Measurements from ENCODE around the gene SSX2IP.
"Not testable (repeated sequence)": the region's sequence is repeated elsewhere in the genome, so short reads cannot be mapped to it uniquely, and the experiment has no call there.

SSX2IP gene, protein sequence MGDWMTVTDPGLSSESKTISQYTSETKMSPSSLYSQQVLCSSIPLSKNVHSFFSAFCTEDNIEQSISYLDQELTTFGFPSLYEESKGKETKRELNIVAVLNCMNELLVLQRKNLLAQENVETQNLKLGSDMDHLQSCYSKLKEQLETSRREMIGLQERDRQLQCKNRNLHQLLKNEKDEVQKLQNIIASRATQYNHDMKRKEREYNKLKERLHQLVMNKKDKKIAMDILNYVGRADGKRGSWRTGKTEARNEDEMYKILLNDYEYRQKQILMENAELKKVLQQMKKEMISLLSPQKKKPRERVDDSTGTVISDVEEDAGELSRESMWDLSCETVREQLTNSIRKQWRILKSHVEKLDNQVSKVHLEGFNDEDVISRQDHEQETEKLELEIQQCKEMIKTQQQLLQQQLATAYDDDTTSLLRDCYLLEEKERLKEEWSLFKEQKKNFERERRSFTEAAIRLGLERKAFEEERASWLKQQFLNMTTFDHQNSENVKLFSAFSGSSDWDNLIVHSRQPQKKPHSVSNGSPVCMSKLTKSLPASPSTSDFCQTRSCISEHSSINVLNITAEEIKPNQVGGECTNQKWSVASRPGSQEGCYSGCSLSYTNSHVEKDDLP

DNA sequence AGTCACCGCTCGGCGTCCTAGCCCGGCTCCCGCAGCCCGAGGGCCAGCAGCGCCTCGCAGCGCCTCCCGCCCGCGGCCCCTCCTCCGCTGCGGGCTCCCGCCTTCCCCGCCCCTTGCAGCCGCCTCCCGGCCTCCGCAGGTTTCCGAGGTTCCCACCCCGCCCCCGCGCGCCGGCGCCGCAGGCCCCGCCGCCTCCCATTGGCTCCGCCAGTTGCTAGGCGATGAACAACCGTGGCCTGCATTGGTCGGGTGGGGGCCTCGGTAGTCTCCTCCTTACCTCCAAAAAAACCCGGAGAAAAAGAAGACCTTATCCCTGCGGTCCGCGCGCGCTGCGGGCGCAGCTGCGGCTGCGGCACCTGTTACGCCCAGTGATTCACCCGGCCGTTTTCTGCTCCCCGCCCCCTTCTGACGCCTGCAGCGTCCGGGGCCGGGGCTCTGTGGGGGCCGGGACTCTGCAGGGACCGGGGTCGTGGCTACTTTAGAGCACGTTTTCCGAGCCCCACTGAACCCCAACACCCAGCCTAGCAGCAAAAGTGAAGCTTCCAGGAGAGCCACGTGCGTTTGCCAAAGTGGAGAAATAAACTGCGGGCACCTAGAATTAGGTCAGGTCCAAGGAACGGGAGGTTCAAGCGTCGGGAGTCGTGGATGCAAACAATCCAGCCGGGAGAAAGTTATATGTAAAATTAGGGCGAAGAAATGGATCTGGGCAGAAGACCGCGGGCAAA is at the start of gene SSX2IP:
Gene SSX2IP, minus strand, starts transcription at position 65 of the 725 bp plus-strand sequence. CDS start 19,242 bp downstream, outside the sequence.
- peak; percentile 73 for DNase-seq (ENCODE audit: low read depth, low spot score)

DNA sequence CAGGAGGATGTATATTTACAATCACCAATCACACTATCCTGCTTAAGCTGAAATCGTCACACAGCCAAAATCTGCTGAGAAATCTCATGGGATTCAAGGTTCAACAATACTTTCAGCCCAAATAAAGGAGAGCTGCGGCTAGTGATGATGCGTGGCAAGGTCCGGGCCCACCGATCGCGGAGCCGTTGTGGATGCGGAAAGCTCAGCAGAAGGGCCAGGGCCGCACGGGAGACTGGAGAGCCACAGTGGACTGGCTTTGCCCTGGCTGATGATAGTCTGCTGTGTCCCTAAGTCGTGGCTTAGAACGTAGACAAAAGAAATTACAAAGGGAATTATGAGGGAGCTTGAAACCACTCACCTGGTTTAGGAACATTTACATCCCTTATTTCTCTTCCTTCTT is 48.0 kb upstream of the SSX2IP start:
- no peak for DNase-seq (ENCODE audit: low read depth, low spot score)

GRCh38 chr1:84737590-84737989 is 47.3 kb upstream of the SSX2IP start:
- DNase-seq (ENCODE audit: low read depth, low spot score), result no peak

GRCh38 chr1:84736944-84737343 is 46.7 kb upstream of the SSX2IP start:
- DNase-seq (ENCODE audit: low read depth, low spot score), result no peak

- DNase-seq (ENCODE audit: low read depth, low spot score), result no peak
These were observed 46.2 kb upstream of the SSX2IP start for GRCh38 chr1:84736445-84736844.

DNA sequence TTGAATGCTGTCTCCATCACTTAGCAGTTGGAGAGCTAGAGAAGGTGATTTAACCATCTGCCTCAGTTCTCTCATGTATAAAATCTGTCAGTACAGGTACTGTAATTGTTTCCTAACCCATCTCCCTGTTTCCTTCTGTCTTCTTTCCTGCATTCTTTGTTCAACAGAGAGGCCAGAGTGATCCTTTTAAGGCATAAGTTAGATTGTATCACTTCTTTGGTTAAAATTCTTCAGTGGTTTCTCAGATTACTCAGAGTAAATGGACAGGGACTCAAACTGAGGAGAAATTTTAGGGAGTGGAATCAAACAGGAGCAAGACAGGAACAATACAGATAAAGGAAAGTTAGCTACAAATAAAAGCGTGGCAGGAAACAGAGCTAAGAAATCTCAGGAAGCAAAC is 45.2 kb upstream of the SSX2IP start:
- DNase-seq (ENCODE audit: low read depth, low spot score), result no peak

DNA sequence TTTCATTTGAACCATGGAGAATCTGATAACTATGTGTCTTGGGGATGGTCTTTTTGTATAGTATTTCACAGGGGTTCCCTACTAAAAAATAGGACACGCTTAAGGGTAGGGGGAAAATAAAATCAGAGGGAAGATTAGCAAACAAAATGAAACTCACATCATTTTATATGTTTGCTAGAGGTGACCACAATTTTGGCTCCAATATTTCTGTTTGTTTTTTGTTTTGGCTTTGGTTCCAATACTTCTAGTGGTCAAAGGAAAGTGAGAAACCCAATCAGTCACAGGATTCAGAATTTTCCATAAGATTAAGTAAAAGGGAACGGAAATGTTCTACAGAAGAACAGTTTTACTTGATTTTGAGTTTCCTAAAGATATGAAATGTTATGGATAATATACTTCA is 42.3 kb upstream of the SSX2IP start:
- no peak for DNase-seq (ENCODE audit: low read depth, low spot score)

DNA sequence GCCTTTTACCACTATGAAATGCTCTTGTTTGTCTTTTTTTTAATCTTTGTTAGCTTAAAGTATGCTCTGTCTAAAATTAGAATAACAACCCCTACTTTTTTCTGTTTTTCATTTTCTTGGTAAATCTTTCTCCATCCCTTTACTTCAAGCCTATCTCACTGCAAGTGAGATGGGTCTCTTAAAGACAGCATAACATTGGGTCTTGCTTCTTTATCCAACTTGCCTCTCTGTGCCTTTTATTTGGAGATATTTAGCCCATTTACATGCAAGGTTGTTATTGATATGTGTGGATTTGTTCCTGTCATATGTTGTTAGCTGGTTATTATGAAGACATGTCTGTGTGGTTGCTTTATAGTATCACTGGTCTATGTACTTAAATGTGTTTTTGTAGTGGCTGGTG is 41.3 kb upstream of the SSX2IP start:
- no peak for DNase-seq (ENCODE audit: low read depth, low spot score)

- DNase-seq (ENCODE audit: low read depth, low spot score), result not testable (repeated sequence)
These were observed 37.5 kb upstream of the SSX2IP start for GRCh38 chr1:84727711-84728110.

GRCh38 chr1:84726593-84727499 is 36.6 kb upstream of the SSX2IP start:
- no peak for DNase-seq (ENCODE audit: low read depth, low spot score)

- DNase-seq (ENCODE audit: low read depth, low spot score), result no peak
These were observed 34.0 kb upstream of the SSX2IP start for GRCh38 chr1:84724128-84724860.

GRCh38 chr1:84722794-84723193 is 32.5 kb upstream of the SSX2IP start:
- DNase-seq (ENCODE audit: low read depth, low spot score), result no peak

GRCh38 chr1:84721872-84722271 is 31.6 kb upstream of the SSX2IP start:
- DNase-seq (ENCODE audit: low read depth, low spot score), result not testable (repeated sequence)

DNA sequence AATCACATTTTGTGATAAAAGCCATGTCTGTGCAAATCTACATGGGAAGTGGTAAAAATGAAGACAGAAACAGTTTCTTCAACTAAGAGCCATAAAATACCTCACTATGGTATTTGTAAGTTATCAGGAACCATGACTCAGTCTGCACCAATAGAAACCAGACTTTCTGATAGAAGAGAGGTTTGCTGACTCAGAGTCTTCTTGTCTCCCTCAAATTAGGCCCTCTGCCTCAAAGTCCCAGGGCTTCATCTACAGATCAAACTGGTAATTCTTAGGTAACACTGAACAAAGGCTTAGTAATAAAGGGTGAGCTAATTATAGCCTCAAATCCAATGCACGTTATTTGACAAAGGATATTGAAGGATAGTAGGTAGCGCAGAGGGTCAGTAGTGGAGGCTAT is 30.9 kb upstream of the SSX2IP start:
- DNase-seq (ENCODE audit: low read depth, low spot score), result no peak

DNA sequence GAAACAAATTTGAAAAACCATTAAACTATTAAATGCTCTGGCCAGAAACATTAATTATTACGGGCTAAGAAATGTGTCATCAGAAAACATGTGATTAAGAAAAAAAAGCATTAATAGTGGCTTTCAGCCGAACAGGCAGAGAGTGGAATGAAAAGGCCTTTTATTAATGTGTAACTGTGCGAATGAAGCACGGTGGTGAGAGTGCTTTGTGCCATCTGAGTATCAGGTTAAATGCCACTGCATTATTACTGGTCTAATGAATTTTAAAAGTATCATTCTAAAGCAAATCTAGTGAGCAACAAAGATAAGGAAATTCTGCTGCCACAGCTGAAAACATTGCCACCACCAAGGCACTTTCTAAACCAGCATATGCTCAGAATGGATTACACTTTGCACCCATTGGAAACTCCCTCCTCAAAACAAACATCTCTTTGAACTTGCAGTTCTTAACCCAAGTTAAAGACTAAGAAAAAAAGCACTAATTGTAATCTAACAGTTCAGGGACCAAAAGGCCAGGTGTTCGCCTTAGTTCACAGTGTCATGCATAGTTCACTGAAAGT is 30.0 kb upstream of the SSX2IP start:
- DNase-seq (ENCODE audit: low read depth, low spot score), result no peak

- no peak for DNase-seq (ENCODE audit: low read depth, low spot score)
These were observed 29.4 kb upstream of the SSX2IP start for GRCh38 chr1:84719543-84720217.

- no peak for DNase-seq (ENCODE audit: low read depth, low spot score)
These were observed 25.2 kb upstream of the SSX2IP start for GRCh38 chr1:84715342-84716019.

GRCh38 chr1:84712276-84712874 is 22.1 kb upstream of the SSX2IP start:
- DNase-seq (ENCODE audit: low read depth, low spot score), result no peak

- no peak for DNase-seq (ENCODE audit: low read depth, low spot score)
These were observed 21.6 kb upstream of the SSX2IP start for GRCh38 chr1:84711869-84712268.

Data from brain pericyte (primary cell).